K562 (cell line): ENCODE results near the gene KIF14. TPM values are rescaled to one million over a fixed set of nuclear protein-coding genes. Genes with fewer than 3 reads are reported as not detected.

Source experiments
- ATAC-seq: fragments of 200-7000 bp; cut with Tn5 transposase; 3 replicates; pipeline ENCODE4 v1.9.1; 2020; ENCODE audit warnings: moderate library complexity
- BruUV-seq: library from RNA; stranded (reverse); fragments of 400-500 nt; replicated peaks from 2 replicates; lab custom pipeline; 2021; lab: Mats Ljungman, UMichigan
- CTCF ChIA-PET: fragments of 300-600 bp; formaldehyde crosslinking; extraction: SDS; loops from one replicate; lab custom pipeline; 2021; ENCODE audit warnings: low intra/inter-chr PET ratio; lab: Yijun Ruan, JAX
- POLR2A ChIA-PET: fragments of 300-600, 350-650 bp; sonication (Branson Sonifier 250); formaldehyde crosslinking; extraction: SDS; loops from one replicate; lab custom pipeline; 2021; ENCODE audit warnings: antibody characterized with exemption, inconsistent platforms; lab: Yijun Ruan, JAX
- DNase-seq, 4 experiments: peaks; one replicate each; pipeline versions ENCODE4 v3.0.0 to v3.0.0-alpha.2; 2011 to 2018; ENCODE audit warnings: low spot score in 3 of 4, mixed read lengths in 3 of 4; ENCODE audit errors: extremely low read depth in 1 of 4
- FAIRE-seq: peaks from 2 replicates; lab custom pipeline; 2011; peaks lifted over from hg19 to GRCh38; lab: Jason Lieb, UNC
- H2AFZ ChIP-seq: 2 replicates; pipeline ENCODE4 v1.6.0; 2011; ENCODE audit warnings: low read depth, low read length, control low read depth, inconsistent platforms
- H3K27ac ChIP-seq: fragments of 200-600 bp; 3 replicates; pipeline ENCODE4 v1.8.0; 2011; ENCODE audit warnings: low read depth, mild to moderate bottlenecking, control low read depth, inconsistent platforms, low read length, moderate library complexity, mixed read lengths; ENCODE audit errors: extremely low read depth
- H3K27me3 ChIP-seq, 2 experiments: fragments of 300-600 bp in 1 of 2; 2 replicates in 1 of 2; 3 replicates in 1 of 2; pipeline versions ENCODE4 v1.6.0 to v1.8.0; 2011; ENCODE audit warnings: inconsistent platforms in 2 of 2, low read length in 2 of 2, mild to moderate bottlenecking in 1 of 2, mixed read lengths in 1 of 2, moderate library complexity in 1 of 2; ENCODE audit not compliant: control insufficient read depth in 2 of 2, insufficient read depth in 2 of 2
- H3K36me3 ChIP-seq: fragments of 300-600 bp; 3 replicates; pipeline ENCODE4 v1.8.0; 2011; ENCODE audit warnings: mild to moderate bottlenecking, low read length, inconsistent platforms; ENCODE audit not compliant: control insufficient read depth, insufficient read depth
- H3K4me1 ChIP-seq, 2 experiments: fragments of 200-600 bp in 1 of 2; replicated peaks in 1 of 2; 2 replicates in 1 of 2; 3 replicates in 1 of 2; pipeline versions ENCODE4 v1.5.1 to v1.8.0; 2011; ENCODE audit warnings: inconsistent platforms in 2 of 2, low read length in 2 of 2, mild to moderate bottlenecking in 1 of 2, mixed read lengths in 1 of 2, moderate library complexity in 1 of 2; ENCODE audit not compliant: control insufficient read depth in 2 of 2, insufficient read depth in 2 of 2
- H3K4me2 ChIP-seq: 2 replicates; pipeline ENCODE4 v1.6.1; 2011; ENCODE audit warnings: low read length, control low read depth, inconsistent platforms, mixed read lengths; ENCODE audit not compliant: insufficient read depth
- H3K4me3 ChIP-seq: fragments of 200-600 bp; sonication (generic), shearing (Covaris generic); 2 replicates; pipeline ENCODE4 v1.5.1; 2016; ENCODE audit warnings: control low read depth, inconsistent platforms
- H3K79me2 ChIP-seq: fragments of 200-600 bp; 3 replicates; pipeline ENCODE4 v1.8.0; 2011; ENCODE audit warnings: low read length, inconsistent platforms; ENCODE audit not compliant: control insufficient read depth, insufficient read depth
- H3K9ac ChIP-seq, 2 experiments: 2 replicates each; pipeline versions ENCODE4 v1.6.0 to v1.6.1; 2011; ENCODE audit warnings: low read depth in 2 of 2, low read length in 2 of 2, control low read depth in 1 of 2, inconsistent platforms in 1 of 2, mild to moderate bottlenecking in 1 of 2, mixed read lengths in 1 of 2; ENCODE audit not compliant: insufficient read depth in 1 of 2
- H3K9me1 ChIP-seq: one replicate; pipeline ENCODE4 v1.6.0; 2011; ENCODE audit warnings: inconsistent platforms, mild to moderate bottlenecking, low read length, moderate library complexity; ENCODE audit not compliant: control insufficient read depth, insufficient read depth
- H3K9me3 ChIP-seq: replicated peaks from 2 replicates; pipeline ENCODE4 v1.5.1; 2011; ENCODE audit warnings: low read depth, low read length, inconsistent platforms; ENCODE audit not compliant: control insufficient read depth, insufficient read depth
- H4K20me1 ChIP-seq: replicated peaks from 2 replicates; pipeline ENCODE4 v1.6.1; 2011; ENCODE audit warnings: low read length, inconsistent platforms, mixed read lengths; ENCODE audit not compliant: control insufficient read depth, insufficient read depth
- CBX1 ChIP-seq: sonication (generic); IDR thresholded peaks from 2 replicates; pipeline ENCODE4 v1.6.1; 2016; ENCODE audit warnings: antibody characterized with exemption, low read depth, mild to moderate bottlenecking
- CCAR2 ChIP-seq: fragments of 200-400 bp; formaldehyde crosslinking; IDR thresholded peaks from 2 replicates; pipeline ENCODE4 v1.6.1; 2017; ENCODE audit warnings: mild to moderate bottlenecking, low read depth, low read length
- CEBPG ChIP-seq, 3 experiments: fragments of 200-800 bp in 1 of 3; sonication (Bioruptor generic) in 1 of 3; sonication (generic) in 1 of 3; formaldehyde crosslinking in 1 of 3; IDR thresholded peaks in 2 of 3; conservative IDR thresholded peaks in 1 of 3; 2 replicates each; pipeline versions ENCODE4 v1.6.1 to v1.8.0; 2016 to 2022; ENCODE audit warnings: missing compliant biosample characterization in 2 of 3, missing genetic modification characterization in 2 of 3, mild to moderate bottlenecking in 1 of 3, missing genetic modification reagents in 1 of 3
- CHD4 ChIP-seq: fragments of 200-600 bp; sonication (generic); IDR thresholded peaks from 3 replicates; pipeline ENCODE4 v1.6.1; 2012; ENCODE audit warnings: low read depth, mild to moderate bottlenecking, mixed read lengths, low read length, inconsistent platforms; ENCODE audit not compliant: insufficient read depth, insufficient replicate concordance, poor library complexity, severe bottlenecking
- DPF2 ChIP-seq: fragments of 450-650 bp; IDR thresholded peaks from 2 replicates; pipeline ENCODE4 v1.6.1; 2016
- SMC3 ChIP-seq: conservative IDR thresholded peaks from 2 replicates; pipeline ENCODE4 v1.6.1; 2011; ENCODE audit warnings: low read depth, low read length, improper control_type of control experiment; ENCODE audit not compliant: insufficient read depth
- ZNF695 ChIP-seq: fragments of 450-650 bp; formaldehyde crosslinking; IDR thresholded peaks from 2 replicates; pipeline ENCODE4 v1.4.0; 2020; ENCODE audit warnings: mild to moderate bottlenecking, moderate library complexity
- ZNF75A ChIP-seq: fragments of 450-650 bp; formaldehyde crosslinking; IDR thresholded peaks from 2 replicates; pipeline ENCODE4 v1.4.0; 2020; ENCODE audit warnings: mild to moderate bottlenecking
- WGBS: fragments of 100-300 bp; shearing (Covaris generic); methylation state at CpG from one replicate; pipeline ENCODE4 v1.1.6; 2016; ENCODE audit warnings: low coverage, mixed read lengths; ENCODE audit not compliant: insufficient coverage; ENCODE audit errors: missing lambda C conversion rate; 5-methylcytosine and 5-hydroxymethylcytosine counted together
- in situ Hi-C: fragments of 300-500 bp; cut with MboI; formaldehyde crosslinking; loops from 4 replicates; pipeline ENCODE4 v1.15.0; 2018; ENCODE audit warnings: inconsistent platforms, mixed read lengths
- intact Hi-C: fragments of 100-400 bp; cut with micrococcal nuclease; formaldehyde crosslinking; loops from 2 replicates; pipeline ENCODE4 v1.14.2; 2022
- polyA plus RNA-seq, 8 experiments: library from polyadenylated mRNA; depleted of rRNA in 4 of 8; stranded (reverse) in 5 of 8; unstranded in 3 of 8; fragments of >200 nt; fragmentation: Nextera tagmentation in 2 of 8; fragmentation: Illumina TruSeq in 1 of 8; extraction: Ambion mirVana in 2 of 8; extraction: Trizol in 1 of 8; gene quantifications; 2 replicates each; pipeline versions ENCODE4 v1.2.1 to v1.2.3, GENCODE V29; 2011 to 2014; ENCODE audit warnings: inconsistent platforms in 1 of 8, missing spikeins in 1 of 8
- total RNA-seq, 7 experiments: library from RNA; depleted of rRNA in 6 of 7; stranded (reverse); fragments of >200 nt in 6 of 7; fragmentation: Illumina TruSeq in 2 of 7; extraction: Trizol in 2 of 7; gene quantifications; 2 replicates each; pipeline versions ENCODE4 v1.2.1 to v1.2.3, GENCODE V29; 2011 to 2021; ENCODE audit warnings: low replicate concordance in 1 of 7
- TF ChIP-seq, protein P1 (sequence below): sonication (generic); IDR thresholded peaks from 2 replicates; pipeline ENCODE4 v1.6.1; 2016
- TF ChIP-seq, protein P2 (sequence below), 3 experiments: IDR thresholded peaks in 2 of 3; conservative IDR thresholded peaks in 1 of 3; 2 replicates each; pipeline ENCODE4 v1.5.1; 2011 to 2012; ENCODE audit warnings: low read length in 3 of 3, mild to moderate bottlenecking in 3 of 3, control low read depth in 2 of 3, improper control_type of control experiment in 1 of 3, inconsistent platforms in 1 of 3, low read depth in 1 of 3, mixed read lengths in 1 of 3, moderate library complexity in 1 of 3; ENCODE audit not compliant: insufficient read depth in 2 of 3
- TF ChIP-seq, protein P3 (sequence below): fragments of 250-450 bp; sonication (Bioruptor Pico); IDR thresholded peaks from 2 replicates; pipeline ENCODE4 v1.5.0; 2021
- TF ChIP-seq, protein P4 (sequence below): sonication (generic); formaldehyde crosslinking; IDR thresholded peaks from 2 replicates; pipeline ENCODE4 v1.5.0; 2020; ENCODE audit warnings: missing genetic modification reagents

Gene KIF14
- total and polyA plus RNA-seq, 9 of the 15 experiments (the other 6 are each of a cell fraction or from before 2014, with no cell fraction given): 11.5 to 47.4 (median 29.0) TPM

DNA sequence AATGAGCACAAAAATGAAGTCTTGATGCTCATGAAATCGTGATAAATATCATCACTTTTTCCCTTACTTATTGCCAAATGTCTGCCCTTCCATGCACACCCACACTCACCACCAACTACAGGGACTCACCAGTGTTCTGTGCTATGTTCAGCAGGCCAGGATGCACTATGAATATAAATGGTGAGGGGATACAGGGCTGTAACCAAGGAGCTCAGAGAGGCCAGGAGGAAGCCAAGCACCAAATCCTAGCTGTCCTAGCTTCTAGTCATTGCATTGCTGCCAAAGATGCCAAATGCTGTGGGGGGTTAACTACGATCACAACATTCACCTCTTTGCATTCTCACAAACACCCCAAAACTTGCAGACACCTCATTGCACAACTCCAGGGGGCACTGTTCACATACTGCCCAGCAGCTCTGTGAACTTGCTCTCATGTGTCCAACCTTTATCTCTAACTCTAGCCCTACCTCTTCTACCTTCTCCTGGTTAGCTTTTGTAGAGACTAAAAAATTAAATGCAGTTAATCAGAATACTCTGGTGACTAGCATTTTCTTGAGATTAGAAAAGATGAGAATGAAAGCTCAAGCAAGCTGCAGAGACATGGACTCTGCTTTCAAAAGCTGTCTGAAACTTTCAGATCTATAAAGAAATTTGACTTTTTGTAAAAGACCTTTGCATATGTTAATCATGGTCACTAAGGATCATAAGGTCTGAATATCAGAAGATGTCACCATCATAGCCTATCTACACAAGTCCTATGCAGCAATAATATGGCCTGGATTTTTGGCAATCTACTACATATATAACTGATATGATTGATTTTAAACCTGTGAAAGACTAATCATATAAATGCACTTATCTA lies 13.9 kb upstream of the KIF14 start:
- H3K4me3 ChIP-seq: no peak overlapping the region
- H3K27me3 ChIP-seq: no peaks in the 10 kb centered on the region
- no peak overlapping the region for H3K27ac ChIP-seq
- DNase-seq: no peak
- in situ Hi-C loops: no loop called here
- intact Hi-C loops: loop anchor here (1.0 kb wide), 1 partner anchor 169 kb away; no protein-coding TSS in a partner anchor
- 0 out of 2 replicates have a peak, but pooled peaks cover 3% of the 10 kb centered on the region for H3K9me3 ChIP-seq
- no peaks in the 10 kb centered on the region for H3K79me2 ChIP-seq
- H3K9me1 ChIP-seq: no peaks in the 10 kb centered on the region
- no peaks in the 10 kb centered on the region for H3K36me3 ChIP-seq
- H3K4me1 ChIP-seq: peaks cover 14% of the 10 kb centered on the region in 2 experiments
- CTCF ChIA-PET: interaction anchor here (0.8 kb wide), 1 partner anchor 168 kb away, joined by 4 read pairs; no protein-coding TSS in a partner anchor
- BruUV-seq: no TSS peak
- no peak overlapping the region for H2AFZ ChIP-seq
- FAIRE-seq: no peak
- WGBS: 44% methylated on average over 2 of the region's 2 CpGs
- ATAC-seq: no peak
- no peaks in the 10 kb centered on the region for H4K20me1 ChIP-seq
- POLR2A ChIA-PET: interaction anchor here (0.6 to 3.2 kb wide), 6 partner anchors 8 to 237 kb away, joined by 3 to 17 read pairs (median 6); partner anchors contain the start of gene DDX59
- no peak overlapping the region for H3K9ac ChIP-seq
- H3K4me2 ChIP-seq: no peak overlapping the region
- peak; percentile 64; the same call in 1 of the 2 replicates for TF ChIP-seq CBX1
- TF ChIP-seq, protein P1, sequence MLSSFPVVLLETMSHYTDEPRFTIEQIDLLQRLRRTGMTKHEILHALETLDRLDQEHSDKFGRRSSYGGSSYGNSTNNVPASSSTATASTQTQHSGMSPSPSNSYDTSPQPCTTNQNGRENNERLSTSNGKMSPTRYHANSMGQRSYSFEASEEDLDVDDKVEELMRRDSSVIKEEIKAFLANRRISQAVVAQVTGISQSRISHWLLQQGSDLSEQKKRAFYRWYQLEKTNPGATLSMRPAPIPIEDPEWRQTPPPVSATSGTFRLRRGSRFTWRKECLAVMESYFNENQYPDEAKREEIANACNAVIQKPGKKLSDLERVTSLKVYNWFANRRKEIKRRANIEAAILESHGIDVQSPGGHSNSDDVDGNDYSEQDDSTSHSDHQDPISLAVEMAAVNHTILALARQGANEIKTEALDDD: peak; percentile 44; the same call in 1 of the 2 replicates
- TF ChIP-seq ZNF695: no peak
- TF ChIP-seq CCAR2: no peak
- peak; percentile 67 for TF ChIP-seq CHD4
- TF ChIP-seq, protein P2, sequence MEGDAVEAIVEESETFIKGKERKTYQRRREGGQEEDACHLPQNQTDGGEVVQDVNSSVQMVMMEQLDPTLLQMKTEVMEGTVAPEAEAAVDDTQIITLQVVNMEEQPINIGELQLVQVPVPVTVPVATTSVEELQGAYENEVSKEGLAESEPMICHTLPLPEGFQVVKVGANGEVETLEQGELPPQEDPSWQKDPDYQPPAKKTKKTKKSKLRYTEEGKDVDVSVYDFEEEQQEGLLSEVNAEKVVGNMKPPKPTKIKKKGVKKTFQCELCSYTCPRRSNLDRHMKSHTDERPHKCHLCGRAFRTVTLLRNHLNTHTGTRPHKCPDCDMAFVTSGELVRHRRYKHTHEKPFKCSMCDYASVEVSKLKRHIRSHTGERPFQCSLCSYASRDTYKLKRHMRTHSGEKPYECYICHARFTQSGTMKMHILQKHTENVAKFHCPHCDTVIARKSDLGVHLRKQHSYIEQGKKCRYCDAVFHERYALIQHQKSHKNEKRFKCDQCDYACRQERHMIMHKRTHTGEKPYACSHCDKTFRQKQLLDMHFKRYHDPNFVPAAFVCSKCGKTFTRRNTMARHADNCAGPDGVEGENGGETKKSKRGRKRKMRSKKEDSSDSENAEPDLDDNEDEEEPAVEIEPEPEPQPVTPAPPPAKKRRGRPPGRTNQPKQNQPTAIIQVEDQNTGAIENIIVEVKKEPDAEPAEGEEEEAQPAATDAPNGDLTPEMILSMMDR (IDR thresholded peaks at IDR 0.05 in 2 of 3, conservative IDR thresholded peaks at IDR 0.05 in 1 of 3; ENCODE audit: insufficient read depth in 2 of 3, low read depth in 1 of 3, low read length in 3 of 3): peak; percentile 44 to 58 (median 55)
- TF ChIP-seq ZNF75A (CRISPR knock-in tag): no peak
- TF ChIP-seq, protein P3, sequence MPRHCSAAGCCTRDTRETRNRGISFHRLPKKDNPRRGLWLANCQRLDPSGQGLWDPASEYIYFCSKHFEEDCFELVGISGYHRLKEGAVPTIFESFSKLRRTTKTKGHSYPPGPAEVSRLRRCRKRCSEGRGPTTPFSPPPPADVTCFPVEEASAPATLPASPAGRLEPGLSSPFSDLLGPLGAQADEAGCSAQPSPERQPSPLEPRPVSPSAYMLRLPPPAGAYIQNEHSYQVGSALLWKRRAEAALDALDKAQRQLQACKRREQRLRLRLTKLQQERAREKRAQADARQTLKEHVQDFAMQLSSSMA (CRISPR knock-in tag): no peak
- TF ChIP-seq DPF2: 0 out of 2 replicates have a peak, but pooled peaks have one; percentile 18
- peak; percentile 39; the same call in 1 of the 2 replicates for TF ChIP-seq CEBPG (CRISPR knock-in tag; IDR thresholded peaks at IDR 0.05)
- peak; percentile 13 to 30; a peak in 1 of 4 replicates for TF ChIP-seq CEBPG (tag; conservative IDR thresholded peaks at IDR 0.05 in 1 of 2, IDR thresholded peaks at IDR 0.05 in 1 of 2)
- TF ChIP-seq, protein P4, sequence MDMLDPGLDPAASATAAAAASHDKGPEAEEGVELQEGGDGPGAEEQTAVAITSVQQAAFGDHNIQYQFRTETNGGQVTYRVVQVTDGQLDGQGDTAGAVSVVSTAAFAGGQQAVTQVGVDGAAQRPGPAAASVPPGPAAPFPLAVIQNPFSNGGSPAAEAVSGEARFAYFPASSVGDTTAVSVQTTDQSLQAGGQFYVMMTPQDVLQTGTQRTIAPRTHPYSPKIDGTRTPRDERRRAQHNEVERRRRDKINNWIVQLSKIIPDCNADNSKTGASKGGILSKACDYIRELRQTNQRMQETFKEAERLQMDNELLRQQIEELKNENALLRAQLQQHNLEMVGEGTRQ (CRISPR knock-in tag): no peak
- TF ChIP-seq SMC3: 0 out of 2 replicates have a peak, but pooled peaks have one; percentile 28
